ENCODE results near the gene NAA40. TPM values are rescaled to one million over a fixed set of nuclear protein-coding genes. Genes with fewer than 3 reads are reported as not detected.

Gene NAA40
- total and polyA plus RNA-seq, 12 donors: 13.0 to 38.8 (median 19.7) TPM

DNA sequence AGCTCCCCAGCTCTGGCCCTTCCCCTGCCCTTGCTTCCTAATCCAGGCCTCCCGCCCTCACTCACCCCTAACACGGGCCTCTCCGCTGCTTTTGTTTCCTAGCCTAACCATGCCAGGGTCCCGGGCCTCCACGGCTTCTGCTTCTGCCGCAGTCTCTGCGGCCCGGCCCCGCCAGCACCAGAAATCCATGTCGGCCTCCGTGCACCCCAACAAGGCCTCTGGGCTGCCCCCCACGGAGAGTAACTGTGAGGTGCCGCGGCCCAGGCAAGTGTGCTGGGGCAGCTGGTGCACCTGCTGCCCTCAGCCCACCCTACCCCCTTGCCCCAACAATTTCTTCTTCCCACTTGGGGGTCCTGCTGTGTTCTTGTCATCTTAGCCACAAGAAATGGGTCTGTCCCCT, 34.9 kb upstream of the NAA40 start:
- no peaks in the 10 kb centered on the region for H3K27me3 ChIP-seq
- no peak for TF ChIP-seq CTCF (IDR thresholded peaks at IDR 0.05)
- no peak overlapping the region for H3K4me3 ChIP-seq
- DNase-seq (no peak), ATAC-seq (no peak)
- no peaks in the 10 kb centered on the region for H3K9me3 ChIP-seq
- no peak overlapping the region for H3K27ac ChIP-seq
- 93 to 94% methylated on average over 14 of the region's 14 CpGs for WGBS, 2 donors
- peaks cover 5 to 100% (median 68%) of the 10 kb centered on the region in 9 donors for H3K36me3 ChIP-seq
- intact Hi-C loops (cut with DNase I): no loop called here
- H3K4me1 ChIP-seq: peaks cover under 1 to 14% (median 13%) of the 10 kb centered on the region in 9 donors

GRCh38 chr11:63904743-63905142, 34.1 kb upstream of the NAA40 start:
- H3K27ac ChIP-seq: no peak overlapping the region
- H3K4me1 ChIP-seq: peaks cover 4 to 23% (median 13%) of the 10 kb centered on the region in 9 donors
- H3K27me3 ChIP-seq: no peaks in the 10 kb centered on the region
- ATAC-seq: no peak
- DNase-seq: no peak
- H3K4me3 ChIP-seq: no peak overlapping the region
- peaks cover 5 to 100% (median 65%) of the 10 kb centered on the region in 9 donors for H3K36me3 ChIP-seq
- 92 to 94% methylated on average over 13 of the region's 13 CpGs for WGBS, 2 donors
- TF ChIP-seq CTCF (IDR thresholded peaks at IDR 0.05): no peak
- H3K9me3 ChIP-seq: no peaks in the 10 kb centered on the region
- intact Hi-C loops (cut with DNase I): no loop called here

DNA sequence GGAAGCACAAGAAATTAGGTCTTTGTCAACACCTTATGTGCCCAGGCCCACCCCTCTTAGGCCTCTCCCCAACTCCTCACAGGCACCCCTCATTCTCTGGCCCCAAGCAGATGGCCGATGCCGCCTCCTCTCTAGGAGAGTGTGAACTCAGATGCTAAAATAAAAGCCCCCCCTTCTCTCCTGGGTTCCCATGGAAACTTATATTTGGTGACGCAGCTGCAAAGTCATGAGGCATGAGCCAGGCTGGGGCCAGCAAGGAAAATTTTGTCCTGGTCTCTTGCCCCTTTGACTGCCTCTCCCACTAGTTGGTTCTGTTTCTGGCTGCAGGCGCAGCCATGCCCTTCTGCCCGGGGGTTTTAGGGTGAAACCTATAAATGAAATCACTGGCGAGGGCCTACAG, 33.6 kb upstream of the NAA40 start:
- DNase-seq (no peak), ATAC-seq (no peak)
- no peaks in the 10 kb centered on the region for H3K27me3 ChIP-seq
- H3K4me3 ChIP-seq: no peak overlapping the region
- TF ChIP-seq CTCF (IDR thresholded peaks at IDR 0.05): no peak
- 84 to 85% methylated on average over 6 of the region's 6 CpGs for whole genome bisulfite sequencing, 2 donors
- H3K9me3 ChIP-seq: no peaks in the 10 kb centered on the region
- intact Hi-C loops (cut with DNase I): no loop called here
- peaks cover 4 to 26% (median 13%) of the 10 kb centered on the region in 9 donors for H3K4me1 ChIP-seq
- H3K36me3 ChIP-seq: peaks cover 5 to 100% (median 61%) of the 10 kb centered on the region in 9 donors
- no peak overlapping the region for H3K27ac ChIP-seq

DNA sequence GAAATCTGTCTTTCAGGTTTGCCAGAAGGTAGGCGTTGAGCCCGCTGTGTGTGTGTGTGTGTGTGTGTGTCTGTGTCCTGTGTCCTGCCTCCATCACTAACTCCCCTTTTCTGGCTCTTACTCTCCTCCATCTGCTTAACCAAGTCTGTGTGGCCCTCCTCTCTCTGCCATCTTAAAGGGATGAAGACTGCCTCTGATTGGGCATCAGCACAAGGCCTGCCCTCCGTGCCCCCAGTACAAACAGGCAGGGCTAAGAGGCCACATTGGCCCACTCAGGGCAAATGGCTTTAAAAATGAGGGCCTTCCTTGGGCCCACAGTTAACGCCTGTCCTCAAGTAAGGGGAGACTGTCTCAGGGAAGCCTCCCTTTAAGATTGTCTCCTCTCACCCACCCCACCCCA, 32.7 kb upstream of the NAA40 start:
- WGBS, 2 donors: 90 to 96% methylated on average over 4 of the region's 4 CpGs

More for the DNA sequence above, 32.7 kb upstream of the NAA40 start:
- no peaks in the 10 kb centered on the region for H3K27me3 ChIP-seq
- intact Hi-C loops (cut with DNase I): no loop called here
- H3K27ac ChIP-seq: no peak overlapping the region
- peaks cover 4 to 35% (median 13%) of the 10 kb centered on the region in 9 donors for H3K4me1 ChIP-seq
- H3K36me3 ChIP-seq: peaks cover 4 to 95% (median 52%) of the 10 kb centered on the region in 9 donors
- no peak for TF ChIP-seq CTCF (IDR thresholded peaks at IDR 0.05)
- no peak overlapping the region for H3K4me3 ChIP-seq
- no peaks in the 10 kb centered on the region for H3K9me3 ChIP-seq
- no peak for DNase-seq
- no peak for ATAC-seq
